CD4-positive, alpha-beta memory T cell (primary cell): ENCODE data around the gene JADE3. TPM values are rescaled to one million over a fixed set of nuclear protein-coding genes. Genes with fewer than 3 reads are reported as not detected.

Experiments used
- CTCF ChIA-PET: fragments of 350-600 bp; sonication (Branson Sonifier 250); formaldehyde crosslinking; loops from one replicate; lab custom pipeline; 2021; ENCODE audit warnings: inconsistent platforms; ENCODE audit not compliant: partially characterized antibody; lab: Charles Lee
- POLR2A ChIA-PET: fragments of 350-600 bp; sonication (Branson Sonifier 250); formaldehyde crosslinking; loops from one replicate; lab custom pipeline; 2021; ENCODE audit not compliant: partially characterized antibody; lab: Charles Lee
- DNase-seq, 5 donors: peaks; one replicate each; pipeline versions ENCODE4 v3.0.0 to v3.0.0-alpha.2; 2020 to 2022; ENCODE audit warnings: mixed read lengths in 1 of 5
- H3K27ac ChIP-seq: one replicate; pipeline ENCODE4 v1.7.0; 2013; ENCODE audit warnings: low read depth, low read length
- H3K27me3 ChIP-seq: 2 replicates; pipeline ENCODE4 v1.7.0; 2013; ENCODE audit warnings: mild to moderate bottlenecking, low read length, moderate library complexity; ENCODE audit not compliant: insufficient read depth
- H3K36me3 ChIP-seq: 2 replicates; pipeline ENCODE4 v1.7.0; 2013; ENCODE audit warnings: mild to moderate bottlenecking, low read length, moderate library complexity; ENCODE audit not compliant: insufficient read depth
- H3K4me1 ChIP-seq: 2 replicates; pipeline ENCODE4 v1.7.0; 2013; ENCODE audit warnings: mild to moderate bottlenecking, low read length, moderate library complexity; ENCODE audit not compliant: insufficient read depth
- H3K4me3 ChIP-seq, 2 donors: one replicate each; pipeline ENCODE4 v1.7.0; 2013; ENCODE audit warnings: low read length in 2 of 2, mild to moderate bottlenecking in 1 of 2
- H3K9me3 ChIP-seq, 2 donors: one replicate each; pipeline ENCODE4 v1.7.0; 2013; ENCODE audit warnings: low read length in 2 of 2, control low read depth in 1 of 2; ENCODE audit not compliant: control insufficient read depth in 1 of 2
- H3K27ac Mint-ChIP-seq, 7 donors: one replicate each; pipeline ENCODE4 v1.8.0; 2020 to 2021; ENCODE audit warnings: mixed read lengths in 7 of 7, mild to moderate bottlenecking in 6 of 7, inconsistent platforms in 3 of 7, moderate library complexity in 3 of 7
- H3K27me3 Mint-ChIP-seq, 2 donors: one replicate each; pipeline ENCODE4 v1.8.0; 2020 to 2021; ENCODE audit warnings: mixed read lengths in 2 of 2
- H3K36me3 Mint-ChIP-seq, 2 donors: one replicate each; pipeline ENCODE4 v1.8.0; 2020 to 2021; ENCODE audit warnings: mixed read lengths in 2 of 2, inconsistent platforms in 1 of 2, mild to moderate bottlenecking in 1 of 2
- H3K4me1 Mint-ChIP-seq, 4 donors: one replicate each; pipeline ENCODE4 v1.8.0; 2020 to 2021; ENCODE audit warnings: mixed read lengths in 4 of 4, mild to moderate bottlenecking in 1 of 4
- H3K4me3 Mint-ChIP-seq, 8 donors: one replicate each; pipeline ENCODE4 v1.8.0; 2020 to 2021; ENCODE audit warnings: mixed read lengths in 8 of 8, mild to moderate bottlenecking in 7 of 8, moderate library complexity in 6 of 8, inconsistent platforms in 3 of 8
- H3K9me3 Mint-ChIP-seq, 8 donors: one replicate each; pipeline ENCODE4 v1.8.0; 2020 to 2021; ENCODE audit warnings: mixed read lengths in 8 of 8, mild to moderate bottlenecking in 5 of 8, inconsistent platforms in 3 of 8, moderate library complexity in 1 of 8
- intact Hi-C: fragments of 100-400 bp; cut with micrococcal nuclease; formaldehyde crosslinking; loops from one replicate; pipeline ENCODE4 v1.15.1; 2023
- polyA plus RNA-seq, 2 donors: library from polyadenylated mRNA; unstranded; fragments of 300-500 nt; fragmentation: Illumina TruSeq; gene quantifications; one replicate each; pipeline ENCODE4 v1.2.3, GENCODE V29; 2021
- total RNA-seq, 2 experiments: library from RNA; stranded (reverse); gene quantifications; one replicate each; pipeline ENCODE4 v1.2.3, GENCODE V29; 2021

The JADE3 gene
- total and polyA plus RNA-seq, 4 experiments from 2014 or later = 0.25 to 0.58 (median 0.44) TPM; not detected in 1

GRCh38 chrX:46882266-46882665 is 30.0 kb upstream of the JADE3 start:
- Histone ChIP-seq H3K36me3 (no peaks in the 10 kb centered on the region), H3K27ac (no peak overlapping the region), H3K27me3 (no peaks in the 10 kb centered on the region), H3K4me3 (no peak overlapping the region), H3K4me1 (no peaks in the 10 kb centered on the region), H3K9me3 (no peaks in the 10 kb centered on the region)
- Mint-ChIP-seq H3K4me1 (no peaks in the 10 kb centered on the region), H3K27ac (no peak overlapping the region), H3K36me3 (peaks cover 0 to 10% of the 10 kb centered on the region in 2 donors), H3K9me3 (no peaks in the 10 kb centered on the region), H3K27me3 (no peaks in the 10 kb centered on the region), H3K4me3 (no peak overlapping the region)
- intact Hi-C loops = no loop called here
- no peak for DNase-seq
- POLR2A ChIA-PET = no interaction called here
- CTCF ChIA-PET = no interaction called here

DNA sequence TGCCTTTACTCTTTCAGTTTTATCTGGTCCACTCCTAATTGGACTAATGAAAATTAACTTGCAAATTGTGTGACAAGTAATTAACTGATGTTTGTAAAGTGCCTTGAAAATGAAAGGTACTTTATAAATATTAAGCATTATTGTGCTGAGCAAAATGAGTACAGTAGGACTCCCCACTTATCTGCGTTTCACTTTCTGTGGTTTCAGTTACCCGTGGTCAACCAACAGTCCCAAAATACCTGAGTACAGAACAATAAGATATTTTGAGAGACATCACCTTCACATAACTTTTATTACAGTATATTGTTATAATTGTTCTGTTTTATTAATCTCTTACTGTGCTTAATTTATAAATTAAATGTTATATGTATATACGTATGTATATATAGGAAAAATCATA is 27.4 kb upstream of the JADE3 start:
- H3K36me3 Mint-ChIP-seq = peaks cover 0 to 7% of the 10 kb centered on the region in 2 donors
- Histone ChIP-seq H3K9me3 (no peaks in the 10 kb centered on the region), H3K4me1 (no peaks in the 10 kb centered on the region), H3K27me3 (no peaks in the 10 kb centered on the region), H3K4me3 (no peak overlapping the region), H3K27ac (no peak overlapping the region), H3K36me3 (no peaks in the 10 kb centered on the region)
- H3K4me1 Mint-ChIP-seq = no peaks in the 10 kb centered on the region
- intact Hi-C loops = no loop called here
- H3K27ac Mint-ChIP-seq = no peak overlapping the region
- ChIA-PET CTCF (no interaction called here), POLR2A (no interaction called here)
- no peak for DNase-seq
- no peaks in the 10 kb centered on the region for H3K27me3 Mint-ChIP-seq
- no peaks in the 10 kb centered on the region for H3K9me3 Mint-ChIP-seq
- no peak overlapping the region for H3K4me3 Mint-ChIP-seq

GRCh38 chrX:46898207-46898606 is 14.0 kb upstream of the JADE3 start:
- H3K36me3 Mint-ChIP-seq = no peaks in the 10 kb centered on the region
- CTCF ChIA-PET = no interaction called here

DNA sequence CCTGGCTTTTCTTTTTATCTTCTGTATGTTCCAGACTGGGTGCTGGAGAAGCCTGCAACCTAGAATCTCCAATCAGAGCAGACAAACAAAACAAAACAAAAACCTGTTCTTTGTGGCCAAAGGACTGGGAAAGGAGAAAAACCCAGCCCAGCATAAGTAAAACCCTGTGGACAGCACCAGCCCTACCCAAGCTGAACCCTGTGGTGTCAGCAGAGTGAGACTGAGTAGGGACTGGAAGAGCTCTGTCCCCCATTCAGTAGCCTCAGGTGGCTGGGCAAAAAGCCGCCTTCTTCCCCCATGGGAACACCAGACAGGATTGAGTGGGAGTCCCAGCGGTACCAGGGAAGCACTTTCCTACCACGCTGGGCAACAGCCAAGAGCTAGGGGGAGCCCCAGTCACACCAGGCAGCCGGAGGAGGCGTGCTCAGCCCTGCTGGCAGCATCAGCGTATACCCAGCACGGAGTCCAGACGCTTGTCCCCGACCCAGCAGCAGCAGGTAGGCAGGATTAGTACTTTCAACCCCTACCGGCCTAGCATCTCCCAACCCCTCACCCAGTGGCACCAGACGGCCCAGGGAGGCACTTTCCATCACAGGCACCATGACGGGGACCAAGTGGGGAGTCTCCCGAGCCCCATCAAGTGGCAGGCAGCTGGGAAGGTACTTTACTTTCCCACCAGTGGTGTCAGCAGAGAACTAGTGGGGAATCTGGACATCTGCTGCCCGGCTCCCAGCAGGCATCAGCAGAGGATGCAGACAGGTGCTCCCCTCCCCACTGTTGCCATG is 8.6 kb upstream of the JADE3 start:
- H3K36me3 Mint-ChIP-seq = no peaks in the 10 kb centered on the region
- H3K4me3 ChIP-seq = no peak overlapping the region
- peaks cover 3% of the 10 kb centered on the region for H3K4me1 ChIP-seq

More at GRCh38 chrX:46898207-46898606, 14.0 kb upstream of the JADE3 start:
- Mint-ChIP-seq H3K4me1 (no peaks in the 10 kb centered on the region), H3K9me3 (no peaks in the 10 kb centered on the region), H3K27me3 (peaks cover 0 to 1% of the 10 kb centered on the region in 2 donors), H3K4me3 (no peak overlapping the region), H3K27ac (no peak overlapping the region)
- Histone ChIP-seq H3K4me3 (no peak overlapping the region), H3K27ac (no peak overlapping the region), H3K27me3 (no peaks in the 10 kb centered on the region), H3K36me3 (no peaks in the 10 kb centered on the region), H3K4me1 (no peaks in the 10 kb centered on the region), H3K9me3 (no peaks in the 10 kb centered on the region)
- no peak for DNase-seq
- intact Hi-C loops = no loop called here
- POLR2A ChIA-PET = no interaction called here

DNA sequence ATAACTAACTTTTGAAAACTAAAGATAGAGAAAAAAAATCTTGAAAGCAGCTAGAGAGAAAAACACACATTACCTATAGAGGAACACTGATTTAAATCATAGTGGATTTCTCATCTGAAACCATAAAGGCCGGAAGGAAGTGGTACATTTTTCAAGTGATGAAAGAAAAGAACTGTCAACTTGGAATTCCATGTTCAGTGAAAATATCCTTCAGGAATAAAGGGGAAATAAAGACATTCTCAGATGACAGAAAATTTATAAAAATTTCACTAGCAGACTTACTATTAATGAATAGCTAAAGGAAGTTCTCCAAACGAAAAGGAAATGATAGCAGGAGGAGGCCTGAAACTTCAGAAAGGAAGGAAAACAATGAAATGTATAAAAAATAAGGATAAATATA is 7.6 kb upstream of the JADE3 start:
- Histone ChIP-seq H3K27ac (no peak overlapping the region), H3K9me3 (no peaks in the 10 kb centered on the region), H3K36me3 (no peaks in the 10 kb centered on the region), H3K4me3 (no peak overlapping the region), H3K4me1 (peaks cover 3% of the 10 kb centered on the region), H3K27me3 (no peaks in the 10 kb centered on the region)
- DNase-seq = no peak
- H3K4me1 Mint-ChIP-seq = no peaks in the 10 kb centered on the region
- H3K27ac Mint-ChIP-seq = peak overlapping the region in 1 of 7 donors; percentile 47
- POLR2A ChIA-PET = no interaction called here
- intact Hi-C loops = loop anchor here (5.0 kb wide), 1 partner anchor 147 kb away; the partner anchor contains the start of gene SLC9A7
- no peaks in the 10 kb centered on the region for H3K36me3 Mint-ChIP-seq
- H3K4me3 Mint-ChIP-seq = no peak overlapping the region
- peaks cover 0 to 2% of the 10 kb centered on the region in 2 donors for H3K27me3 Mint-ChIP-seq
- CTCF ChIA-PET = interaction anchor here (1.6 to 2.7 kb wide), 3 partner anchors 12 to 126 kb away, joined by 6 to 10 read pairs (median 9); no protein-coding TSS in a partner anchor
- H3K9me3 Mint-ChIP-seq = no peaks in the 10 kb centered on the region

More for the DNA sequence above, 8.6 kb upstream of the JADE3 start:
- Mint-ChIP-seq H3K4me1 (no peaks in the 10 kb centered on the region), H3K4me3 (peak overlapping the region in 7 of 8 donors; percentile 15 to 74 (median 54)), H3K27me3 (no peaks in the 10 kb centered on the region), H3K9me3 (no peaks in the 10 kb centered on the region), H3K27ac (peak overlapping the region in 1 of 7 donors; percentile 53)
- no peaks in the 10 kb centered on the region for H3K36me3 ChIP-seq
- no peaks in the 10 kb centered on the region for H3K9me3 ChIP-seq
- no peaks in the 10 kb centered on the region for H3K27me3 ChIP-seq
- H3K27ac ChIP-seq = no peak overlapping the region
- ChIA-PET CTCF (interaction anchor here (0.6 to 2.7 kb wide), 7 partner anchors 13 to 248 kb away, joined by 3 to 10 read pairs (median 6); no protein-coding TSS in a partner anchor), POLR2A (interaction anchor here (1.5 kb wide), 1 partner anchor 9 kb away, joined by 5 read pairs; no protein-coding TSS in a partner anchor)
- intact Hi-C loops = loop anchor here (1.0 to 5.0 kb wide), 4 partner anchors 75 to 189 kb away; partner anchors contain the start of gene SLC9A7
- DNase-seq = peak; percentile 40 to 54 (median 49)

DNA sequence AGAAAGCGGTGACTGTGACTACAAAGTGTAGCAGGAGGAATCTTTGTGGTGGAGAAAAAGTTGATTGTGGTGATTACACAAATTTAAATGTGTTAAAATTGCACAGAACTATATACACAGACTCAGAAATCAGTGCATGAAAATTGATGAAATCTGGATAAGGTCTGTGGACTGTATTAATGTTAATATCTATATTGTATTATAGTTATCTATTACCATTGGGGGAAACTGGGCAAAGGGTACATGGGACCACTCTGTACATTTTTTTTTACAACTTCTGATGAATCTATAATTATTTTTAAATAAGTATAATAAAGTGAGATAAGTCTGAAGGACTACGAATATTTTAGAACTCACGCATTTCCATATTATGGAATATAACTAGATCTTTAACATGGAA is 1.8 kb upstream of the JADE3 start:
- POLR2A ChIA-PET = no interaction called here
- Mint-ChIP-seq H3K27me3 (peaks cover 4 to 6% of the 10 kb centered on the region in 2 donors), H3K36me3 (no peaks in the 10 kb centered on the region), H3K27ac (no peak overlapping the region), H3K4me3 (peak overlapping the region in 1 of 8 donors; percentile 37), H3K9me3 (no peaks in the 10 kb centered on the region), H3K4me1 (peaks cover 4 to 6% (median 6%) of the 10 kb centered on the region in 4 donors)
- H3K9me3 ChIP-seq = no peaks in the 10 kb centered on the region
- DNase-seq = no peak
- H3K27ac ChIP-seq = no peak overlapping the region
- intact Hi-C loops = loop anchor here (5.0 kb wide), 1 partner anchor 73 kb away; the partner anchor contains the start of gene RP2
- peaks cover 8% of the 10 kb centered on the region for H3K27me3 ChIP-seq
- peaks cover 10% of the 10 kb centered on the region for H3K4me1 ChIP-seq
- CTCF ChIA-PET = no interaction called here
- no peak overlapping the region for H3K4me3 ChIP-seq
- H3K36me3 ChIP-seq = no peaks in the 10 kb centered on the region
